ENCODE data around the gene MAMDC2. TPM values are rescaled to one million over a fixed set of nuclear protein-coding genes. Genes with fewer than 3 reads are reported as not detected.

Gene MAMDC2
- total RNA-seq, 8 experiments from 2014 or later, result 0.04 to 6.4 (median 0.38) TPM

- no peak for ATAC-seq (replicated peaks in 6 of 8)
- Histone ChIP-seq H3K4me3 (no peak overlapping the region), H3K27ac (no peak overlapping the region), H3K4me1 (replicated peaks in 1 of 2) (no peaks in the 10 kb centered on the region)
- WGBS, 10 experiments, result 0 to 60% (median 0%) methylated on average over 1 of the region's 1 CpG; no CpG with 5 or more reads in 5 of the 10 experiments
- in situ Hi-C loops (cut with MboI; ENCODE audit: low pct_unique_long_range_greater_than_20kb in 2 of 9, low sequenced_read_pairs in 9 of 9, unreplicated experiment in 9 of 9), result no loop called here
Observed at GRCh38 chr9:70136632-70137031, 93.0 kb downstream of the MAMDC2 start.

- in situ Hi-C loops (cut with MboI; ENCODE audit: low pct_unique_long_range_greater_than_20kb in 2 of 9, low sequenced_read_pairs in 9 of 9, unreplicated experiment in 9 of 9), result no loop called here
- Histone ChIP-seq H3K4me3 (no peak overlapping the region), H3K27ac (no peak overlapping the region), H3K4me1 (replicated peaks in 1 of 2) (no peaks in the 10 kb centered on the region)
- ATAC-seq (replicated peaks in 6 of 8), result no peak
- WGBS, 10 experiments, result 17 to 90% (median 86%) methylated on average over 1 to 3 of the region's 3 CpGs; no CpG with 5 or more reads in 5 of the 10 experiments
Observed at GRCh38 chr9:70137577-70137976, 93.9 kb downstream of the MAMDC2 start.

- peak in 1 of 8 experiments; percentile 37 for ATAC-seq (replicated peaks in 6 of 8)
- Histone ChIP-seq H3K4me3 (no peak overlapping the region), H3K4me1 (replicated peaks in 1 of 2) (no peaks in the 10 kb centered on the region), H3K27ac (no peak overlapping the region)
- in situ Hi-C loops (cut with MboI; ENCODE audit: low pct_unique_long_range_greater_than_20kb in 2 of 9, low sequenced_read_pairs in 9 of 9, unreplicated experiment in 9 of 9), result no loop called here
- WGBS, 10 experiments, result 28 to 75% (median 68%) methylated on average over 2 to 3 of the region's 3 CpGs; no CpG with 5 or more reads in 1 of the 10 experiments
Observed at GRCh38 chr9:70142101-70142500, 98.5 kb downstream of the MAMDC2 start.

GRCh38 chr9:70143394-70144130, 99.9 kb downstream of the MAMDC2 start:
- WGBS, 10 experiments, result 60 to 92% (median 75%) methylated on average over 2 to 3 of the region's 3 CpGs; no CpG with 5 or more reads in 3 of the 10 experiments
- Histone ChIP-seq H3K27ac (no peak overlapping the region), H3K4me3 (no peak overlapping the region), H3K4me1 (replicated peaks in 1 of 2) (no peaks in the 10 kb centered on the region)
- in situ Hi-C loops (cut with MboI; ENCODE audit: low pct_unique_long_range_greater_than_20kb in 2 of 9, low sequenced_read_pairs in 9 of 9, unreplicated experiment in 9 of 9), result no loop called here
- no peak for ATAC-seq (replicated peaks in 6 of 8)

GRCh38 chr9:70144131-70144503, 100.5 kb downstream of the MAMDC2 start:
- in situ Hi-C loops (cut with MboI; ENCODE audit: low pct_unique_long_range_greater_than_20kb in 2 of 9, low sequenced_read_pairs in 9 of 9, unreplicated experiment in 9 of 9), result no loop called here
- Histone ChIP-seq H3K27ac (no peak overlapping the region), H3K4me3 (no peak overlapping the region), H3K4me1 (replicated peaks in 1 of 2) (no peaks in the 10 kb centered on the region)
- ATAC-seq (replicated peaks in 6 of 8), result no peak
- WGBS, 10 experiments, result 71 to 100% (median 100%) methylated on average over 1 of the region's 1 CpG; no CpG with 5 or more reads in 3 of the 10 experiments

- no peak overlapping the region for H3K27ac ChIP-seq
- no peak for ATAC-seq (replicated peaks in 6 of 8)
- H3K4me1 ChIP-seq (replicated peaks in 1 of 2), result no peaks in the 10 kb centered on the region
- WGBS, 10 experiments, result 50 to 93% (median 69%) methylated on average over 1 to 3 of the region's 4 CpGs; no CpG with 5 or more reads in 3 of the 10 experiments
- in situ Hi-C loops (cut with MboI; ENCODE audit: low pct_unique_long_range_greater_than_20kb in 2 of 9, low sequenced_read_pairs in 9 of 9, unreplicated experiment in 9 of 9), result no loop called here
- H3K4me3 ChIP-seq, result no peak overlapping the region
Observed at GRCh38 chr9:70145981-70146380, 102.3 kb downstream of the MAMDC2 start.

- in situ Hi-C loops (cut with MboI; ENCODE audit: low pct_unique_long_range_greater_than_20kb in 2 of 9, low sequenced_read_pairs in 9 of 9, unreplicated experiment in 9 of 9), result no loop called here
- Histone ChIP-seq H3K27ac (no peak overlapping the region), H3K4me1 (replicated peaks in 1 of 2) (no peaks in the 10 kb centered on the region), H3K4me3 (no peak overlapping the region)
- WGBS, 10 experiments, result 27 to 75% (median 54%) methylated on average over 1 of the region's 1 CpG; no CpG with 5 or more reads in 2 of the 10 experiments
- no peak for ATAC-seq (replicated peaks in 6 of 8)
Observed at GRCh38 chr9:70147196-70147595, 103.5 kb downstream of the MAMDC2 start.

GRCh38 chr9:70147651-70148050, 104.0 kb downstream of the MAMDC2 start:
- in situ Hi-C loops (cut with MboI; ENCODE audit: low pct_unique_long_range_greater_than_20kb in 2 of 9, low sequenced_read_pairs in 9 of 9, unreplicated experiment in 9 of 9), result no loop called here
- 33 to 83% (median 62%) methylated on average over 1 to 2 of the region's 3 CpGs; no CpG with 5 or more reads in 3 of the 10 experiments for WGBS, 10 experiments
- Histone ChIP-seq H3K4me1 (replicated peaks in 1 of 2) (no peaks in the 10 kb centered on the region), H3K27ac (no peak overlapping the region), H3K4me3 (no peak overlapping the region)
- no peak for ATAC-seq (replicated peaks in 6 of 8)

GRCh38 chr9:70152350-70152749, 108.7 kb downstream of the MAMDC2 start:
- ATAC-seq (replicated peaks in 6 of 8), result no peak
- in situ Hi-C loops (cut with MboI; ENCODE audit: low pct_unique_long_range_greater_than_20kb in 2 of 9, low sequenced_read_pairs in 9 of 9, unreplicated experiment in 9 of 9), result no loop called here
- Histone ChIP-seq H3K27ac (no peak overlapping the region), H3K4me3 (no peak overlapping the region), H3K4me1 (replicated peaks in 1 of 2) (peaks cover 0 to 3% of the 10 kb centered on the region in 2 donors)
- WGBS, 10 experiments, result 30 to 100% (median 79%) methylated on average over 1 to 3 of the region's 3 CpGs; no CpG with 5 or more reads in 1 of the 10 experiments

- no peak for ATAC-seq (replicated peaks in 6 of 8)
- 11 to 100% (median 72%) methylated on average over 1 to 3 of the region's 3 CpGs for WGBS, 10 experiments
- H3K4me3 ChIP-seq, result no peak overlapping the region
- in situ Hi-C loops (cut with MboI; ENCODE audit: low pct_unique_long_range_greater_than_20kb in 2 of 9, low sequenced_read_pairs in 9 of 9, unreplicated experiment in 9 of 9), result no loop called here
- H3K27ac ChIP-seq, result no peak overlapping the region
- peaks cover 3% of the 10 kb centered on the region in 2 donors for H3K4me1 ChIP-seq (replicated peaks in 1 of 2)
Observed at GRCh38 chr9:70156729-70157128, 113.1 kb downstream of the MAMDC2 start.

GRCh38 chr9:70159630-70160029, 116.0 kb downstream of the MAMDC2 start:
- Histone ChIP-seq H3K4me1 (replicated peaks in 1 of 2) (peaks cover 3% of the 10 kb centered on the region in 2 donors), H3K4me3 (no peak overlapping the region), H3K27ac (no peak overlapping the region)
- in situ Hi-C loops (cut with MboI; ENCODE audit: low pct_unique_long_range_greater_than_20kb in 2 of 9, low sequenced_read_pairs in 9 of 9, unreplicated experiment in 9 of 9), result no loop called here
- ATAC-seq (replicated peaks in 6 of 8), result peak in 3 of 8 experiments; percentile 26 to 69 (median 63)
- 0 to 100% (median 38%) methylated on average over 1 to 3 of the region's 3 CpGs; no CpG with 5 or more reads in 2 of the 10 experiments for WGBS, 10 experiments

GRCh38 chr9:70160686-70161600, 117.3 kb downstream of the MAMDC2 start:
- ATAC-seq (replicated peaks in 6 of 8), result no peak
- WGBS, 10 experiments, result 26 to 100% (median 81%) methylated on average over 1 to 6 of the region's 6 CpGs
- in situ Hi-C loops (cut with MboI; ENCODE audit: low pct_unique_long_range_greater_than_20kb in 2 of 9, low sequenced_read_pairs in 9 of 9, unreplicated experiment in 9 of 9), result no loop called here
- Histone ChIP-seq H3K4me1 (replicated peaks in 1 of 2) (peaks cover 3% of the 10 kb centered on the region in 2 donors), H3K27ac (no peak overlapping the region), H3K4me3 (no peak overlapping the region)

- in situ Hi-C loops (cut with MboI; ENCODE audit: low pct_unique_long_range_greater_than_20kb in 2 of 9, low sequenced_read_pairs in 9 of 9, unreplicated experiment in 9 of 9), result no loop called here
- no peak overlapping the region for H3K4me3 ChIP-seq
- no peaks in the 10 kb centered on the region for H3K4me1 ChIP-seq (replicated peaks in 1 of 2)
- no peak for ATAC-seq (replicated peaks in 6 of 8)
- H3K27ac ChIP-seq, result no peak overlapping the region
- WGBS, 10 experiments, result 47 to 100% (median 82%) methylated on average over 1 to 5 of the region's 6 CpGs; no CpG with 5 or more reads in 1 of the 10 experiments
Observed at GRCh38 chr9:70165006-70165602, 121.5 kb downstream of the MAMDC2 start.
